A549 (cell line): ENCODE measurements around the gene ADARB2.

Experiments used
- CBX8 ChIP-seq: fragments of 200-600 bp; sonication (generic); IDR thresholded peaks from 2 replicates; pipeline ENCODE4 v1.6.1; 2016
- EHMT2 ChIP-seq: fragments of 200-600 bp; sonication (generic); IDR thresholded peaks from 2 replicates; pipeline ENCODE4 v1.6.1; 2016; ENCODE audit warnings: antibody characterized with exemption, low read depth, mild to moderate bottlenecking, moderate library complexity
- FOSL2 ChIP-seq, 2 experiments: fragments of 450-650 bp in 1 of 2; fragments of >200 bp in 1 of 2; sonication (Bioruptor Twin) in 1 of 2; formaldehyde crosslinking; IDR thresholded peaks; 2 replicates each; pipeline versions ENCODE4 v1.5.0 to v1.6.1; 2016 to 2020; ENCODE audit warnings: mild to moderate bottlenecking in 1 of 2, moderate library complexity in 1 of 2
- MAFK ChIP-seq: fragments of 450-650 bp; IDR thresholded peaks from 2 replicates; pipeline ENCODE4 v1.6.1; 2014; ENCODE audit not compliant: partially characterized antibody
- MYC ChIP-seq: IDR thresholded peaks from 2 replicates; pipeline ENCODE4 v1.6.1; 2012; ENCODE audit warnings: mild to moderate bottlenecking, inconsistent platforms, low read length, improper control_type of control experiment, borderline replicate concordance
- NFE2L2 ChIP-seq: fragments of 150-350 bp; conservative IDR thresholded peaks from 2 replicates; pipeline ENCODE4 v1.6.1; 2014; ENCODE audit warnings: low read length
- PBX3 ChIP-seq: IDR thresholded peaks from 2 replicates; pipeline ENCODE4 v1.6.1; 2012
- POLR2A ChIP-seq: IDR thresholded peaks from 2 replicates; pipeline ENCODE4 v1.6.1; 2012; ENCODE audit warnings: mild to moderate bottlenecking, low read length
- POLR2AphosphoS2 ChIP-seq: conservative IDR thresholded peaks from 2 replicates; pipeline ENCODE4 v1.6.1; 2012; ENCODE audit warnings: low read length, improper control_type of control experiment, inconsistent platforms
- RAD21 ChIP-seq, 2 experiments: fragments of >200 bp in 1 of 2; sonication (Bioruptor Twin) in 1 of 2; formaldehyde crosslinking in 1 of 2; IDR thresholded peaks in 1 of 2; conservative IDR thresholded peaks in 1 of 2; 2 replicates in 1 of 2; 3 replicates in 1 of 2; pipeline ENCODE4 v1.6.1; 2012 to 2018; ENCODE audit warnings: inconsistent platforms in 1 of 2
- RCOR1 ChIP-seq: fragments of 150-350 bp; IDR thresholded peaks from 2 replicates; pipeline ENCODE4 v1.6.1; 2014; ENCODE audit warnings: antibody characterized with exemption, low read length, low read depth
- TF ChIP-seq, protein P1 (sequence below): fragments of >200 bp; sonication (Bioruptor Twin); formaldehyde crosslinking; IDR thresholded peaks from 3 replicates; pipeline ENCODE4 v1.5.1; 2016
- TF ChIP-seq, protein P2 (sequence below): fragments of 150-350 bp; IDR thresholded peaks from 2 replicates; pipeline ENCODE4 v1.6.1; 2014; ENCODE audit warnings: low read depth, mild to moderate bottlenecking, low read length

DNA sequence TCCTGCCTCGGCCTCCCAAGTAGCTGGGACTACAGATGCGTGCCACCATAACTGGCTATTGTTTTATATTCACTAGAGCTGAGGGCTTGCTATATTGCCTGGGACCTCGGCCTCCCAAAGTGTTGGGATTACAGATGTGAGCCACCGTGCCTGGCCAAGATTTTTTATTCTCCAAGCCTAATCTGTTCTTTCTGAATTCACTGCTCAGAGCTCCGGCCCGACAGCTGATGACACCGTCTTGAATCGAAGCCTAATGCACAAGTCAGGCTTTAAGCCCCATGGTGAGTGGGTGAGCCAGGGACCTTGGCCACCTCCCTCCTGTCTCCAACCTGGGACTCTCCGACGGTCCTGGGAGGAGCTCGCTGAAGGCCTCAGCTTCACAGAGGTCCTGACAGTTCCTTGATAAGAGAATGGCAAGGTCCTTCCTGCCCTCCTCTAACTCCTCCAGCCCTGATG, 342.3 kb downstream of the ADARB2 start:
- TF ChIP-seq POLR2AphosphoS2 (no peak), RAD21 (conservative IDR thresholded peaks at IDR 0.05 in 1 of 2, IDR thresholded peaks at IDR 0.05 in 1 of 2) (no peak), RCOR1 (no peak), NFE2L2 (no peak), PBX3 (no peak), FOSL2 (IDR thresholded peaks at IDR 0.05) (no peak), FOSL2 (CRISPR knock-in tag; IDR thresholded peaks at IDR 0.05) (no peak), MYC (no peak), POLR2A (no peak), EHMT2 (no peak), MAFK (no peak), CBX8 (no peak)
- TF ChIP-seq, protein P1, sequence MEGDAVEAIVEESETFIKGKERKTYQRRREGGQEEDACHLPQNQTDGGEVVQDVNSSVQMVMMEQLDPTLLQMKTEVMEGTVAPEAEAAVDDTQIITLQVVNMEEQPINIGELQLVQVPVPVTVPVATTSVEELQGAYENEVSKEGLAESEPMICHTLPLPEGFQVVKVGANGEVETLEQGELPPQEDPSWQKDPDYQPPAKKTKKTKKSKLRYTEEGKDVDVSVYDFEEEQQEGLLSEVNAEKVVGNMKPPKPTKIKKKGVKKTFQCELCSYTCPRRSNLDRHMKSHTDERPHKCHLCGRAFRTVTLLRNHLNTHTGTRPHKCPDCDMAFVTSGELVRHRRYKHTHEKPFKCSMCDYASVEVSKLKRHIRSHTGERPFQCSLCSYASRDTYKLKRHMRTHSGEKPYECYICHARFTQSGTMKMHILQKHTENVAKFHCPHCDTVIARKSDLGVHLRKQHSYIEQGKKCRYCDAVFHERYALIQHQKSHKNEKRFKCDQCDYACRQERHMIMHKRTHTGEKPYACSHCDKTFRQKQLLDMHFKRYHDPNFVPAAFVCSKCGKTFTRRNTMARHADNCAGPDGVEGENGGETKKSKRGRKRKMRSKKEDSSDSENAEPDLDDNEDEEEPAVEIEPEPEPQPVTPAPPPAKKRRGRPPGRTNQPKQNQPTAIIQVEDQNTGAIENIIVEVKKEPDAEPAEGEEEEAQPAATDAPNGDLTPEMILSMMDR, result no peak
- TF ChIP-seq, protein P2, sequence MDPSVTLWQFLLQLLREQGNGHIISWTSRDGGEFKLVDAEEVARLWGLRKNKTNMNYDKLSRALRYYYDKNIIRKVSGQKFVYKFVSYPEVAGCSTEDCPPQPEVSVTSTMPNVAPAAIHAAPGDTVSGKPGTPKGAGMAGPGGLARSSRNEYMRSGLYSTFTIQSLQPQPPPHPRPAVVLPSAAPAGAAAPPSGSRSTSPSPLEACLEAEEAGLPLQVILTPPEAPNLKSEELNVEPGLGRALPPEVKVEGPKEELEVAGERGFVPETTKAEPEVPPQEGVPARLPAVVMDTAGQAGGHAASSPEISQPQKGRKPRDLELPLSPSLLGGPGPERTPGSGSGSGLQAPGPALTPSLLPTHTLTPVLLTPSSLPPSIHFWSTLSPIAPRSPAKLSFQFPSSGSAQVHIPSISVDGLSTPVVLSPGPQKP, result no peak
